GM12878 (cell line): ENCODE results near the gene FIGNL2. TPM values are rescaled to one million over a fixed set of nuclear protein-coding genes. Genes with fewer than 3 reads are reported as not detected.

Experiments used
- ATAC-seq: fragments of 200-7000 bp; cut with Tn5 transposase; 3 replicates; pipeline ENCODE4 v1.9.1; 2020; ENCODE audit warnings: mild to moderate bottlenecking, moderate library complexity
- BruUV-seq: library from RNA; stranded (reverse); fragments of 400-500 nt; replicated peaks from 2 replicates; lab custom pipeline; 2021; lab: Mats Ljungman, UMichigan
- CTCF ChIA-PET: fragments of 300-600 bp; sonication (Branson Sonifier 250); formaldehyde crosslinking; extraction: SDS; loops from one replicate; lab custom pipeline; 2021; ENCODE audit warnings: inconsistent platforms; lab: Yijun Ruan, JAX
- POLR2A ChIA-PET: fragments of 350-600 bp; formaldehyde crosslinking; extraction: SDS; loops from one replicate; lab custom pipeline; 2021; ENCODE audit warnings: inconsistent platforms; lab: Charles Lee
- RAD21 ChIA-PET: fragments of 300-600 bp; sonication (Branson Sonifier 250); formaldehyde crosslinking; loops from one replicate; lab custom pipeline; 2023; ENCODE audit warnings: antibody characterized with exemption; ENCODE audit not compliant: unreplicated experiment; lab: Charles Lee
- SMC1A ChIA-PET: fragments of 300-600 bp; sonication (Branson Sonifier 250); formaldehyde crosslinking; loops from one replicate; lab custom pipeline; 2023; ENCODE audit not compliant: unreplicated experiment, uncharacterized antibody; lab: Charles Lee
- DNase-seq: peaks from one replicate; pipeline ENCODE4 v3.0.0-alpha.2; 2011; ENCODE audit warnings: low read depth, low spot score
- FAIRE-seq: peaks from 3 replicates; lab custom pipeline; 2011; peaks lifted over from hg19 to GRCh38; lab: Jason Lieb, UNC
- H2AFZ ChIP-seq: 2 replicates; pipeline ENCODE4 v1.6.0; 2011; ENCODE audit warnings: low read depth, low read length, control low read depth; ENCODE audit not compliant: control insufficient read depth
- H3K27ac ChIP-seq: 2 replicates; pipeline ENCODE4 v1.5.1; 2011; ENCODE audit warnings: control low read depth; ENCODE audit not compliant: control insufficient read depth, insufficient read depth
- H3K27me3 ChIP-seq, 2 experiments: replicated peaks in 1 of 2; 2 replicates each; pipeline versions ENCODE4 v1.6.0 to v1.6.1; 2011; ENCODE audit warnings: low read length in 1 of 2; ENCODE audit not compliant: control insufficient read depth in 2 of 2, insufficient read depth in 2 of 2
- H3K36me3 ChIP-seq, 2 experiments: 2 replicates each; pipeline ENCODE4 v1.5.1; 2011; ENCODE audit warnings: low read length in 1 of 2; ENCODE audit not compliant: control insufficient read depth in 2 of 2, insufficient read depth in 2 of 2
- H3K4me1 ChIP-seq: 2 replicates; pipeline ENCODE4 v1.6.1; 2011; ENCODE audit warnings: mild to moderate bottlenecking, low read length, moderate library complexity, mixed read lengths; ENCODE audit not compliant: control insufficient read depth, insufficient read depth
- H3K4me2 ChIP-seq: 2 replicates; pipeline ENCODE4 v1.6.0; 2011; ENCODE audit warnings: control low read depth; ENCODE audit not compliant: control insufficient read depth, insufficient read depth
- H3K4me3 ChIP-seq: fragments of 200-600 bp; sonication (generic); 2 replicates; pipeline ENCODE4 v1.5.1; 2016
- H3K79me2 ChIP-seq: 2 replicates; pipeline ENCODE4 v1.6.0; 2011; ENCODE audit warnings: low read length; ENCODE audit not compliant: control insufficient read depth, insufficient read depth
- H3K9ac ChIP-seq: 2 replicates; pipeline ENCODE4 v1.8.0; 2011; ENCODE audit warnings: low read length, control low read depth, mixed read lengths; ENCODE audit not compliant: control insufficient read depth, insufficient read depth
- H3K9me3 ChIP-seq: replicated peaks from 3 replicates; pipeline ENCODE4 v1.5.1; 2011; ENCODE audit warnings: mild to moderate bottlenecking, low read length; ENCODE audit not compliant: control insufficient read depth, insufficient read depth
- H4K20me1 ChIP-seq: 2 replicates; pipeline ENCODE4 v1.6.0; 2011; ENCODE audit not compliant: control insufficient read depth, insufficient read depth
- DPF2 ChIP-seq: fragments of 450-650 bp; IDR thresholded peaks from 2 replicates; pipeline ENCODE4 v1.6.1; 2017; ENCODE audit warnings: mild to moderate bottlenecking
- HDAC6 ChIP-seq: fragments of 200-600 bp; sonication (generic); IDR thresholded peaks from one replicate; pipeline ENCODE4 v1.8.0; 2017; ENCODE audit warnings: antibody characterized with exemption; ENCODE audit not compliant: unreplicated experiment
- MXI1 ChIP-seq: fragments of 150-350 bp; IDR thresholded peaks from 2 replicates; pipeline ENCODE4 v1.6.1; 2011; ENCODE audit warnings: low read depth, mild to moderate bottlenecking, inconsistent platforms, low read length, improper control_type of control experiment
- RCOR1 ChIP-seq: conservative IDR thresholded peaks from 2 replicates; pipeline ENCODE4 v1.6.1; 2012; ENCODE audit warnings: low read depth, low read length, improper control_type of control experiment
- SMAD5 ChIP-seq: IDR thresholded peaks from 2 replicates; pipeline ENCODE4 v1.6.1; 2016; ENCODE audit warnings: antibody characterized with exemption, low read depth
- WGBS: methylation state at CpG from one replicate; pipeline ENCODE4 v1.1.6; 2016; ENCODE audit warnings: low lambda C conversion rate; ENCODE audit not compliant: insufficient replicate concordance, insufficient coverage; ENCODE audit errors: missing lambda C conversion rate; 5-methylcytosine and 5-hydroxymethylcytosine counted together
- in situ Hi-C: fragments of 300-500 bp; cut with MboI; formaldehyde crosslinking; loops from 9 replicates; pipeline ENCODE4 v1.14.3; 2018; ENCODE audit warnings: mixed read lengths
- intact Hi-C: fragments of 100-400 bp; cut with micrococcal nuclease; formaldehyde crosslinking; loops from one replicate; pipeline ENCODE4 v1.14.2; 2022; ENCODE audit not compliant: unreplicated experiment
- polyA plus RNA-seq, 11 experiments: library from polyadenylated mRNA; depleted of rRNA in 4 of 11; unstranded in 6 of 11; stranded (reverse) in 5 of 11; fragments of >200 nt; fragmentation: Nextera tagmentation in 4 of 11; fragmentation: Illumina TruSeq in 1 of 11; extraction: Ambion mirVana in 4 of 11; extraction: Trizol in 1 of 11; gene quantifications; 1 replicate in 1 of 11; 2 replicates in 10 of 11; pipeline versions ENCODE4 v1.2.1 to v1.2.3, GENCODE V29; 2011 to 2016; ENCODE audit warnings: inconsistent platforms in 2 of 11, missing spikeins in 2 of 11, low read depth in 1 of 11
- total RNA-seq, 4 experiments: library from RNA; depleted of rRNA in 3 of 4; stranded (reverse); fragments of >200 nt in 3 of 4; fragmentation: Illumina TruSeq in 1 of 4; extraction: Trizol in 1 of 4; gene quantifications; 2 replicates each; pipeline versions ENCODE4 v1.2.1 to v1.2.3, GENCODE V29; 2013 to 2021
- TF ChIP-seq, protein P1 (sequence below): IDR thresholded peaks from 2 replicates; pipeline ENCODE4 v1.6.1; 2012; ENCODE audit warnings: mild to moderate bottlenecking, low read depth, low read length
- TF ChIP-seq, protein P2 (sequence below): fragments of 450-650 bp; formaldehyde crosslinking; IDR thresholded peaks from 2 replicates; pipeline ENCODE4 v1.4.0; 2022; ENCODE audit warnings: mild to moderate bottlenecking, moderate library complexity

Gene FIGNL2
- total and polyA plus RNA-seq, 10 of the 15 experiments (the other 5 are each of a cell fraction or from before 2014, with no cell fraction given): not detected

DNA sequence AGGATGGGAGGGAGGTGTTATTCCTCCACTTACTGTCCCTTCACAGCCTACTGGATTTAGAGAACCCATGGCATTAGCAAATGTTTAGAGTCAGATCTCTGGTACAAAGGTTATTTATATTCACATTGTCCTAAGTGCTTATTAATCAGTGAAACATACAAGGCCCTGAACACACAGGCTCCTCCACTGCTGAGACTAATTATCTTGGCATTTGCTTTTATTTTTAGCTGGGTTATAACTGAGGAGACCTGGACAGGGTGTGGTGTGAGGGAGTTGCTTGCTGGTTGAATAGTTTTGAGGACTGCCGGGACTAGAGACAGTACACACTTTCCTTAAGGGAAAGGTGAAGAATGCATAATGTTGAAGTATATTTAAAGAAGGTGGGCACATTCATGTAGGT is 77.5 kb downstream of the FIGNL2 start:
- WGBS: 96% methylated on average over 1 of the region's 1 CpG
- Histone ChIP-seq H3K79me2 (no peaks in the 10 kb centered on the region), H4K20me1 (no peaks in the 10 kb centered on the region), H2AFZ (no peak overlapping the region)
- CTCF ChIA-PET: no interaction called here
- in situ Hi-C loops: no loop called here
- TF ChIP-seq DPF2 (no peak), HDAC6 (no peak), SMAD5 (no peak), RCOR1 (no peak), MXI1 (no peak)
- TF ChIP-seq, protein P1, sequence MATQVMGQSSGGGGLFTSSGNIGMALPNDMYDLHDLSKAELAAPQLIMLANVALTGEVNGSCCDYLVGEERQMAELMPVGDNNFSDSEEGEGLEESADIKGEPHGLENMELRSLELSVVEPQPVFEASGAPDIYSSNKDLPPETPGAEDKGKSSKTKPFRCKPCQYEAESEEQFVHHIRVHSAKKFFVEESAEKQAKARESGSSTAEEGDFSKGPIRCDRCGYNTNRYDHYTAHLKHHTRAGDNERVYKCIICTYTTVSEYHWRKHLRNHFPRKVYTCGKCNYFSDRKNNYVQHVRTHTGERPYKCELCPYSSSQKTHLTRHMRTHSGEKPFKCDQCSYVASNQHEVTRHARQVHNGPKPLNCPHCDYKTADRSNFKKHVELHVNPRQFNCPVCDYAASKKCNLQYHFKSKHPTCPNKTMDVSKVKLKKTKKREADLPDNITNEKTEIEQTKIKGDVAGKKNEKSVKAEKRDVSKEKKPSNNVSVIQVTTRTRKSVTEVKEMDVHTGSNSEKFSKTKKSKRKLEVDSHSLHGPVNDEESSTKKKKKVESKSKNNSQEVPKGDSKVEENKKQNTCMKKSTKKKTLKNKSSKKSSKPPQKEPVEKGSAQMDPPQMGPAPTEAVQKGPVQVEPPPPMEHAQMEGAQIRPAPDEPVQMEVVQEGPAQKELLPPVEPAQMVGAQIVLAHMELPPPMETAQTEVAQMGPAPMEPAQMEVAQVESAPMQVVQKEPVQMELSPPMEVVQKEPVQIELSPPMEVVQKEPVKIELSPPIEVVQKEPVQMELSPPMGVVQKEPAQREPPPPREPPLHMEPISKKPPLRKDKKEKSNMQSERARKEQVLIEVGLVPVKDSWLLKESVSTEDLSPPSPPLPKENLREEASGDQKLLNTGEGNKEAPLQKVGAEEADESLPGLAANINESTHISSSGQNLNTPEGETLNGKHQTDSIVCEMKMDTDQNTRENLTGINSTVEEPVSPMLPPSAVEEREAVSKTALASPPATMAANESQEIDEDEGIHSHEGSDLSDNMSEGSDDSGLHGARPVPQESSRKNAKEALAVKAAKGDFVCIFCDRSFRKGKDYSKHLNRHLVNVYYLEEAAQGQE: no peak
- TF ChIP-seq, protein P2, sequence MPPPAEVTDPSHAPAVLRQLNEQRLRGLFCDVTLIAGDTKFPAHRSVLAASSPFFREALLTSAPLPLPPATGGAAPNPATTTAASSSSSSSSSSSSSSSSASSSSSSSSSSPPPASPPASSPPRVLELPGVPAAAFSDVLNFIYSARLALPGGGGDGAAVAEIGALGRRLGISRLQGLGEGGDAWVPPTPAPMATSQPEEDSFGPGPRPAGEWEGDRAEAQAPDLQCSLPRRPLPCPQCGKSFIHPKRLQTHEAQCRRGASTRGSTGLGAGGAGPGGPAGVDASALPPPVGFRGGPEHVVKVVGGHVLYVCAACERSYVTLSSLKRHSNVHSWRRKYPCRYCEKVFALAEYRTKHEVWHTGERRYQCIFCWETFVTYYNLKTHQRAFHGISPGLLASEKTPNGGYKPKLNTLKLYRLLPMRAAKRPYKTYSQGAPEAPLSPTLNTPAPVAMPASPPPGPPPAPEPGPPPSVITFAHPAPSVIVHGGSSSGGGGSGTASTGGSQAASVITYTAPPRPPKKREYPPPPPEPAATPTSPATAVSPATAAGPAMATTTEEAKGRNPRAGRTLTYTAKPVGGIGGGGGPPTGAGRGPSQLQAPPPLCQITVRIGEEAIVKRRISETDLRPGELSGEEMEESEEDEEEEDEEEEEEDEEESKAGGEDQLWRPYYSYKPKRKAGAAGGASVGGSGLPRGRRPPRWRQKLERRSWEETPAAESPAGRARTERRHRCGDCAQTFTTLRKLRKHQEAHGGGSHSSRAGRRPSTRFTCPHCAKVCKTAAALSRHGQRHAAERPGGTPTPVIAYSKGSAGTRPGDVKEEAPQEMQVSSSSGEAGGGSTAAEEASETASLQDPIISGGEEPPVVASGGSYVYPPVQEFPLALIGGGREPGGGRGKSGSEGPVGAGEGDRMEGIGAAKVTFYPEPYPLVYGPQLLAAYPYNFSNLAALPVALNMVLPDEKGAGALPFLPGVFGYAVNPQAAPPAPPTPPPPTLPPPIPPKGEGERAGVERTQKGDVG (CRISPR knock-in tag): no peak
- TF ChIP-seq, all 136 proteins: peak for 0
- FAIRE-seq (no peak), ATAC-seq (no peak), DNase-seq (no peak)
- no peak overlapping the region for H3K27ac ChIP-seq
- H3K9me3 ChIP-seq: no peaks in the 10 kb centered on the region
- H3K4me1 ChIP-seq: no peaks in the 10 kb centered on the region
- H3K4me2 ChIP-seq: no peak overlapping the region
- H3K36me3 ChIP-seq: no peaks in the 10 kb centered on the region
- H3K4me3 ChIP-seq: no peak overlapping the region
- ChIA-PET POLR2A (no interaction called here), SMC1A (no interaction called here), RAD21 (no interaction called here)
- H3K9ac ChIP-seq: no peak overlapping the region
- H3K27me3 ChIP-seq: peaks cover 0 to 3% of the 10 kb centered on the region in 2 experiments; a peak in 1 of 4 replicates
- BruUV-seq: no TSS peak
- intact Hi-C loops: no loop called here

Other genes with a start within 250 kb of the FIGNL2 start
- gene ANKRD33, start 39.4 kb upstream of the FIGNL2 start, total RNA-seq (2014; rRNA removed): not detected in 2 replicates
- gene ANKRD33, start 39.4 kb upstream of the FIGNL2 start, total RNA-seq (2014; rRNA removed; fragmentation: Illumina TruSeq; extraction: Trizol): not detected in 2 replicates
- not detected in 2 replicates for gene ANKRD33, start 39.4 kb upstream of the FIGNL2 start, total RNA-seq (2021)
- not detected in 2 replicates for gene ANKRD33, start 39.4 kb upstream of the FIGNL2 start, polyA plus RNA-seq (2011; rRNA removed)
- gene ANKRD33, start 39.4 kb upstream of the FIGNL2 start, polyA plus RNA-seq (2014; fragmentation: Illumina TruSeq; extraction: Trizol): not detected in 2 replicates
- not detected for gene ANKRD33, start 39.4 kb upstream of the FIGNL2 start, polyA plus RNA-seq (2014; fragmentation: Nextera tagmentation; extraction: Ambion mirVana)
- gene ANKRD33, start 39.4 kb upstream of the FIGNL2 start, polyA plus RNA-seq (2014; rRNA removed): not detected in 2 replicates
- not detected for gene ANKRD33, start 39.4 kb upstream of the FIGNL2 start, polyA plus RNA-seq (2016; fragmentation: Nextera tagmentation; extraction: Ambion mirVana)
- not detected in 2 replicates for gene ACVRL1, start 58.8 kb upstream of the FIGNL2 start, total RNA-seq (2014; rRNA removed)
- not detected in 2 replicates for gene ACVRL1, start 58.8 kb upstream of the FIGNL2 start, total RNA-seq (2014; rRNA removed; fragmentation: Illumina TruSeq; extraction: Trizol)
- 0.29 TPM in 1 of 2 replicates, not detected in the other for gene ACVRL1, start 58.8 kb upstream of the FIGNL2 start, total RNA-seq (2021)
- not detected in 2 replicates for gene ACVRL1, start 58.8 kb upstream of the FIGNL2 start, polyA plus RNA-seq (2011; rRNA removed)
- not detected in 2 replicates for gene ACVRL1, start 58.8 kb upstream of the FIGNL2 start, polyA plus RNA-seq (2014; fragmentation: Illumina TruSeq; extraction: Trizol)
- gene ACVRL1, start 58.8 kb upstream of the FIGNL2 start, polyA plus RNA-seq (2014; fragmentation: Nextera tagmentation; extraction: Ambion mirVana): not detected
- not detected in 2 replicates for gene ACVRL1, start 58.8 kb upstream of the FIGNL2 start, polyA plus RNA-seq (2014; rRNA removed)
- not detected for gene ACVRL1, start 58.8 kb upstream of the FIGNL2 start, polyA plus RNA-seq (2016; fragmentation: Nextera tagmentation; extraction: Ambion mirVana)
- 0.11 TPM in 1 of 2 replicates, not detected in the other for gene ACVR1B, start 103.0 kb upstream of the FIGNL2 start, total RNA-seq (2014; rRNA removed)
- 0.13 and 0.18 TPM in 2 replicates for gene ACVR1B, start 103.0 kb upstream of the FIGNL2 start, total RNA-seq (2014; rRNA removed; fragmentation: Illumina TruSeq; extraction: Trizol)
- gene ACVR1B, start 103.0 kb upstream of the FIGNL2 start, total RNA-seq (2021): 0.28 and 0.58 TPM in 2 replicates
- 0.30 and 0.69 TPM in 2 replicates for gene ACVR1B, start 103.0 kb upstream of the FIGNL2 start, polyA plus RNA-seq (2011; rRNA removed)
- gene ACVR1B, start 103.0 kb upstream of the FIGNL2 start, polyA plus RNA-seq (2014; fragmentation: Illumina TruSeq; extraction: Trizol): 0.25 and 0.56 TPM in 2 replicates
- gene ACVR1B, start 103.0 kb upstream of the FIGNL2 start, polyA plus RNA-seq (2014; fragmentation: Nextera tagmentation; extraction: Ambion mirVana): under 1 TPM; 0.02 to 0.08 TPM
- 0.19 and 0.29 TPM in 2 replicates for gene ACVR1B, start 103.0 kb upstream of the FIGNL2 start, polyA plus RNA-seq (2014; rRNA removed)
- not detected for gene ACVR1B, start 103.0 kb upstream of the FIGNL2 start, polyA plus RNA-seq (2016; fragmentation: Nextera tagmentation; extraction: Ambion mirVana)
- 0.23 and 0.38 TPM in 2 replicates for gene TAMALIN, start 158.2 kb upstream of the FIGNL2 start, total RNA-seq (2014; rRNA removed)
- 0.14 and 0.58 TPM in 2 replicates for gene TAMALIN, start 158.2 kb upstream of the FIGNL2 start, total RNA-seq (2014; rRNA removed; fragmentation: Illumina TruSeq; extraction: Trizol)
- gene TAMALIN, start 158.2 kb upstream of the FIGNL2 start, total RNA-seq (2021): 0.35 and 0.49 TPM in 2 replicates
- 0.15 and 0.29 TPM in 2 replicates for gene TAMALIN, start 158.2 kb upstream of the FIGNL2 start, polyA plus RNA-seq (2011; rRNA removed)
- 0.09 TPM in 1 of 2 replicates, not detected in the other for gene TAMALIN, start 158.2 kb upstream of the FIGNL2 start, polyA plus RNA-seq (2014; fragmentation: Illumina TruSeq; extraction: Trizol)
- not detected for gene TAMALIN, start 158.2 kb upstream of the FIGNL2 start, polyA plus RNA-seq (2014; fragmentation: Nextera tagmentation; extraction: Ambion mirVana)
- gene TAMALIN, start 158.2 kb upstream of the FIGNL2 start, polyA plus RNA-seq (2014; rRNA removed): 0.13 and 0.27 TPM in 2 replicates
- gene TAMALIN, start 158.2 kb upstream of the FIGNL2 start, polyA plus RNA-seq (2016; fragmentation: Nextera tagmentation; extraction: Ambion mirVana): not detected
- gene NR4A1, start 202.7 kb upstream of the FIGNL2 start, total RNA-seq (2014; rRNA removed): 2.4 and 4.1 TPM in 2 replicates
- gene NR4A1, start 202.7 kb upstream of the FIGNL2 start, total RNA-seq (2014; rRNA removed; fragmentation: Illumina TruSeq; extraction: Trizol): 1.5 and 2.2 TPM in 2 replicates
- 7.9 TPM in 2 replicates for gene NR4A1, start 202.7 kb upstream of the FIGNL2 start, total RNA-seq (2021)
- gene NR4A1, start 202.7 kb upstream of the FIGNL2 start, polyA plus RNA-seq (2011; rRNA removed): 1.3 and 2.9 TPM in 2 replicates
- 1.2 and 2.0 TPM in 2 replicates for gene NR4A1, start 202.7 kb upstream of the FIGNL2 start, polyA plus RNA-seq (2014; fragmentation: Illumina TruSeq; extraction: Trizol)
- under 1 TPM in 1 of 2 experiments, not detected in 1; 0.05 TPM for gene NR4A1, start 202.7 kb upstream of the FIGNL2 start, polyA plus RNA-seq (2014; fragmentation: Nextera tagmentation; extraction: Ambion mirVana)
- 5.9 TPM in 2 replicates for gene NR4A1, start 202.7 kb upstream of the FIGNL2 start, polyA plus RNA-seq (2014; rRNA removed)
- 1 to 10 TPM; 1.5 to 1.9 TPM for gene NR4A1, start 202.7 kb upstream of the FIGNL2 start, polyA plus RNA-seq (2016; fragmentation: Nextera tagmentation; extraction: Ambion mirVana)
- gene ATG101, start 221.3 kb upstream of the FIGNL2 start, total RNA-seq (2014; rRNA removed): 44.5 and 44.8 TPM in 2 replicates
- 21.5 and 21.9 TPM in 2 replicates for gene ATG101, start 221.3 kb upstream of the FIGNL2 start, total RNA-seq (2014; rRNA removed; fragmentation: Illumina TruSeq; extraction: Trizol)
- gene ATG101, start 221.3 kb upstream of the FIGNL2 start, total RNA-seq (2021): 33.8 and 36.5 TPM in 2 replicates
- 31.4 and 49.8 TPM in 2 replicates for gene ATG101, start 221.3 kb upstream of the FIGNL2 start, polyA plus RNA-seq (2011; rRNA removed)
- gene ATG101, start 221.3 kb upstream of the FIGNL2 start, polyA plus RNA-seq (2014; fragmentation: Illumina TruSeq; extraction: Trizol): 10.4 and 26.0 TPM in 2 replicates
- gene ATG101, start 221.3 kb upstream of the FIGNL2 start, polyA plus RNA-seq (2014; fragmentation: Nextera tagmentation; extraction: Ambion mirVana): 1 to 10 TPM; 2.7 to 5.6 TPM
- 42.7 and 43.1 TPM in 2 replicates for gene ATG101, start 221.3 kb upstream of the FIGNL2 start, polyA plus RNA-seq (2014; rRNA removed)
- gene ATG101, start 221.3 kb upstream of the FIGNL2 start, polyA plus RNA-seq (2016; fragmentation: Nextera tagmentation; extraction: Ambion mirVana): 10 to 100 TPM; 34.1 to 40.5 TPM
- not detected in 2 replicates for gene SMIM41, start 231.0 kb upstream of the FIGNL2 start, total RNA-seq (2014; rRNA removed)
- not detected in 2 replicates for gene SMIM41, start 231.0 kb upstream of the FIGNL2 start, total RNA-seq (2014; rRNA removed; fragmentation: Illumina TruSeq; extraction: Trizol)
- 0.19 TPM in 1 of 2 replicates, not detected in the other for gene SMIM41, start 231.0 kb upstream of the FIGNL2 start, total RNA-seq (2021)
- not detected in 2 replicates for gene SMIM41, start 231.0 kb upstream of the FIGNL2 start, polyA plus RNA-seq (2011; rRNA removed)
- not detected in 2 replicates for gene SMIM41, start 231.0 kb upstream of the FIGNL2 start, polyA plus RNA-seq (2014; fragmentation: Illumina TruSeq; extraction: Trizol)
- not detected for gene SMIM41, start 231.0 kb upstream of the FIGNL2 start, polyA plus RNA-seq (2014; fragmentation: Nextera tagmentation; extraction: Ambion mirVana)
- not detected in 2 replicates for gene SMIM41, start 231.0 kb upstream of the FIGNL2 start, polyA plus RNA-seq (2014; rRNA removed)
- gene SMIM41, start 231.0 kb upstream of the FIGNL2 start, polyA plus RNA-seq (2016; fragmentation: Nextera tagmentation; extraction: Ambion mirVana): not detected